Stimulated activated CD8-positive, alpha-beta memory T cell treated with anti-CD3 and anti-CD28 coated beads, Interleukin-4, amount 100 ng/mL, for 24 hours (primary cell): ENCODE results near the gene IRF7.
A peak's percentile ranks its signal among the peaks of the same experiment; 100 is the strongest.

Experiments used
- DNase-seq: peaks from one replicate; pipeline ENCODE4 v3.0.0-alpha.2; 2020; ENCODE audit warnings: low read depth

IRF7 gene

GRCh38 chr11:607971-608659 is 7.6 kb downstream of the IRF7 start:
- no peak for DNase-seq

DNA sequence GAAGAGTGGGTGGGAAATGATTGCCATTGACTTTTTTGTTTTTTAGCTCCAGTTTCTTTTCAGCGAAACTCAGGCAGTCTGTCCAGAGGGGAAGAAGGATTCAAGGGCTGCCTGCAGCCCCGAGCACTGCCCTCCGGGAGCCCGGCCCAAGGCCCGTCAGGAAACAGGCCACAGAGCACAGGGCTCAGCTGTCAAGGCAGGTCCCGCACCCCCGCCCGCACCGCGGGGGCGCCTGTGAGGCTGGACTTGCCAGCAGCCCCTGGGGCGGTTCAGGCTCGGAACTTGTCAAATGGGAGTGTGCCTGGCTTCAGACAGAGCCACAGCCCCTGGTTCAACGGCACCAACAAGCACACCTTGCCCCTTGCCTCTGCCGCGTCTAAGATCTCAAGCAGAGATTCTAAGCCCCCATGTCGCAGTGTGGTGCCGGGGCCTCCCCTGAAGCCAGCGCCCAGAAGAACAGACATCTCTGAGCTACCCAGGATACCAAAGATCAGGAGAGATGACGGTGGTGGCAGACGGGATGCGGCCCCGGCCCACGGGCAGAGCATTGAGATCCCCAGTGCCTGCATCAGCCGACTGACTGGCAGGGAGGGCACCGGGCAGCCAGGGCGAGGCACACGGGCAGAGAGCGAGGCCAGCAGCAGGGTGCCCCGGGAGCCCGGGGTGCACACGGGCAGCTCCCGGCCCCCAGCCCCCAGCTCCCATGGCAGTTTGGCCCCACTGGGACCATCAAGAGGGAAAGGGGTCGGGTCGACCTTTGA is 8.6 kb downstream of the IRF7 start:
- DNase-seq = no peak

GRCh38 chr11:606245-606644 is 9.5 kb downstream of the IRF7 start:
- no peak for DNase-seq

DNA sequence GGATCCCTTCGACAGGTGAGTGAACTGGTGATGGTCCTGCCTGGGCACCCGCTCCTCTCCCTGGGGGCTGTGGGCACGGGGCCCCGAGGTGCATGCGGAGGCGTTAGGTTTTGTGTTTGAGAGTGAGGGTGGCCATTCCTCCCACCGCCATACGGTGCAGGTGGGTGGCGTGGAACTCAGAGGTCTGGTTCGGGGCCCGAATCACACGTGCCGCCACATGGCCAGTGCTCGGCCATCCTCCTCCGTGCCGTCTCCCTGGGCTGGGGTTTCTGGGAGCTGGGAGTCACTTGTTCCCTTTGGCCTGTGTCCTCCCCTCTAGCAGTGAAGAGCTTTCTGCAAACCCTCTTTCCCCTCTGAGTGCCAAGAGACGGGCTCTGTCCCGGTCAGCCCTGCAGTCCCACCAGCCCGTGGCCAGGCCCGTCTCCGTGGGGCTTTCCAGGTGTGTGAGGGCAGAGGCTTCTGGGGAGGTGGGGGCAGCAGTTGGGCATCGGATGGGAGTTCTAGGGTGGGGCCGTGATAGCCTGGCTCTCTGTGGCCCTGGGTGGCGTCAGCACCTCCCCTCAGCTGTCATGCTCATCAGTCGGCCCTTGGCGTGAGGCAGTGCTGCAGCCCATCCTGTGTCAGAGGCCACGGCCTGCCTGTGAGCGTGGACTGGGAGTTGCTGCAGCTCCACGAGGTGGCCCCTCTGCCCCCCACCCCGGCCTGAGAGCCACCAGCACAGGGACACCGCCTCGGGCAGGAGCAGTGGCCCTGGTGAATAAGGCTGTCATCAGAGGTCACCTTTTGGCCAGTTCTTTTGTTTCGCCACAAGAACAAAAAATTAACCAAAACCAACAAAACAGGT is 10.2 kb downstream of the IRF7 start:
- no peak for DNase-seq

DNA sequence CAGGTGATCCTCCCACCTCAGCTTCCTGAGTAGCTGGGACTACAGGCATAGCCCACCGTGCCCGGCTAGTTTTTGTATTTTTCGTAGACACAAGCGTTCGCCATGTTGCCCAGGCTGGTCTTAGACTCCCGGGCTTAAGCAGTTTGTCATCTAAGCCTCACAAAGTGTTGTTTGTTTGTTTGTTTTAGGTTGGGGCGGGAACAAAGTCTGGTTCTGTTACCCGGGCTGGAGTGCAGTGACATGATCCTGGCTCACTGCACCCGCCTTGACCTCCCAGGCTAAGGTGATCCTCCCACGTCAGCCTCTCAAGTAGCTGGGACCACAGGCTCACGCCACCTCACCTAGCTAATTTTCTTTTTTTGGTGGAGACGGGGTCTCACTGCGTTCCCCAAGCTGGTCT is 12.6 kb downstream of the IRF7 start:
- no peak for DNase-seq

DNA sequence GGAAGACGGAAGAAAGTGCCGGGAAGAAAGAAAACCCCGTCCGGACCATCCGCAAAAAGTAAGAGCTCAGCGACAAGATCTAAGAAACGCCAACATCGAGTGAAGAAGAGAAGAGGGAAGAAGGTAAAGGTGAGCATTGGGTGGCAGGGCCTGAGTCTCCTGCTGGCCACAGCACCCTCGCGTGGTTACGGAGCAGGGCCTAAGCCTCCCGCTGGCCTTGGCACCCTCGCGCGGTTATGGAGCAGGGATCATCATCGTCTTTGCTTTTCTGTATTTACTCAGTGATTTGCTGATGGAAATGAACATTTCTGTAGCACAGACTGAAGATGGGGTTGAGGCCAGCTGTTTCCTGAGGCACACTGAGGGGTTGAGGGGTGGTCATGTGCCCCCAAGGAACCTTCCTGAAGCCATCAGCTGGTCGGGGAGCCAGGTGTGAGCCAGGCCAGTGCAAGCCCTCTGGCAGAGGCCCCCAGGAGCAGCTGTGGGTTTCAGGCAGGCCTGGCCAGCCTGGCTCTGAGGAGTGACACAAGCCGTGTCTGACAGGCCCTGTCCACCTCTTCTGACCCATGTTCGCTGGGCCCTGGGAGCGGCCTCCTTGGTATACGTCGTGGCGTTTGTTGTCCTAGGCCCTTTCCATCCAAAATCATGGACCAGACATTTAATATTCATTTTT is 14.0 kb downstream of the IRF7 start:
- no peak for DNase-seq

- no peak for DNase-seq
Measured at GRCh38 chr11:598005-598680, 17.6 kb downstream of the IRF7 start.

GRCh38 chr11:597166-597725 is 18.5 kb downstream of the IRF7 start:
- no peak for DNase-seq

DNA sequence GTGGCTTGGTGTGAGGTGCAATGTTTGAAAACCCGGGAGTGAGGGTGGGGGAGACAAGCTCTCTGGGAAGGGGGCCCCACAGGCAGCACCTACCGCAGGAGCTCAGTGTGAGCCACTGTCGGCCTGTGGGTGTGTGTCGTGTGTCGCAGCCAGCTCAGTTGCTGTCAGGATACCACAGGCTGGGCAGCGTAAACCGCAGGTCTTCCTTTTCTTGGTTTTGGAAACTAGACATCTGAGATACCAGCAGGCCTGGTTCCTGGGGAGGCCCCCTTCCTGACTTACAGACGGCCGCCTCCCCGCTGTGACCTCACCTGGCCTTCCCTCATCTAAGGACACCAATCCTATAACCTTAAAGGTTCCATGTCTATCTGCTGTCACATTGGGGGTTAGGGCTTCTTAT is 19.4 kb downstream of the IRF7 start:
- DNase-seq = no peak

GRCh38 chr11:595400-595799 is 20.4 kb downstream of the IRF7 start:
- no peak for DNase-seq

GRCh38 chr11:593347-593746 is 22.4 kb downstream of the IRF7 start:
- DNase-seq = no peak

- DNase-seq = no peak
Measured at GRCh38 chr11:592918-593317, 22.8 kb downstream of the IRF7 start.

GRCh38 chr11:592501-592900 is 23.2 kb downstream of the IRF7 start:
- DNase-seq = no peak

GRCh38 chr11:590997-591396 is 24.8 kb downstream of the IRF7 start:
- no peak for DNase-seq

- no peak for DNase-seq
Measured at GRCh38 chr11:589798-590197, 26.0 kb downstream of the IRF7 start.

DNA sequence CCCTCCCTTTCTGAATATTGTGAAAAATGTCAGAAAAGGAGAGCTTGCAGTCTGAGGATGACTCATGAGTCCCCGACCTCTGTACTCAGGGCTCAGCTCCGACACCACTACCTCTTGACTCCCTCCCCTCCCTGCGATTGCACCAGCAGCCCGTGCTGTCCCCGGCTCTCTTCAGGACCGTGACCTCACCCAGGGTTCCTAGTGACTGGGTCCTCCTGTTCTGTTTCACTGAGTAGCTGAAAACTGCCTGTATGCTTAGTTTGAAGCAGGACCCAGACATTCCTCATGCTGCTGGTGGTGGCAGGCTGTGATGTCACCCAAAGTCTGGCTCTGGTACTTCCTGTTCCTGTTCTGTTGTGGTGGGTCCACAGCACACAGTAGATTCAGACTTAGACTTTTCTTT is 27.8 kb downstream of the IRF7 start:
- peak; percentile 49 for DNase-seq

DNA sequence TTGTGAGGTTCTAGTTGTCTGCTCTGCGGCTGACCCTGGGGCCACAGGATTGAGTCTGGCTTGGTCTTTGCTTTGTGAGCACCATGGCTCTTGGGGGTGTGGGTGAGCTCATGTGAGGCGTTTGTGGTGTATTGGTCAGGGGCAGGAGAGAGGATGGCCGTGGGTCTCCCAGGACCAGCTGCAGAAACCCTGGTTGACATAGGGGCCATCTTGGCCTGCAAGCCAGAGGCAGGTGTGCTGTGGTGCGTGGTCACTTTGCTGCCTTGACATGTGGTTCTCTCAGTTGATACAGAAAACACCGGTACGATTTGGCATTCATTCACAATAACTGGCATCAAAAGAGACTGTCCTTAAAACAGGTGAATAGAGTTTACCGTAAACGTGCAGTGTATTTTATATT is 28.2 kb downstream of the IRF7 start:
- DNase-seq = no peak

GRCh38 chr11:586376-587316 is 29.1 kb downstream of the IRF7 start:
- no peak for DNase-seq

- DNase-seq = no peak
Measured at GRCh38 chr11:584287-584686, 31.5 kb downstream of the IRF7 start.

GRCh38 chr11:581752-582151 is 34.0 kb downstream of the IRF7 start:
- DNase-seq = no peak
